Vagina (tissue), 2 donors: ENCODE data around the gene LINGO1. TPM values are rescaled to one million over a fixed set of nuclear protein-coding genes. Genes with fewer than 3 reads are reported as not detected.

ENCODE experiments used
- DNase-seq, 2 donors: peaks; one replicate each; pipeline ENCODE4 v3.0.0-alpha.2; 2017; ENCODE audit errors: extremely low spot score in 2 of 2
- H3K27ac ChIP-seq: fragments of 200-600 bp; sonication (generic); one replicate; pipeline ENCODE4 v1.5.1; 2019
- H3K27me3 ChIP-seq: fragments of 200-600 bp; sonication (generic); one replicate; pipeline ENCODE4 v1.5.1; 2019
- H3K36me3 ChIP-seq, 2 donors: fragments of 200-600 bp; sonication (generic); one replicate each; pipeline ENCODE4 v1.5.1; 2017 to 2019
- H3K4me1 ChIP-seq: fragments of 200-600 bp; sonication (generic); one replicate; pipeline ENCODE4 v1.5.1; 2019
- H3K4me3 ChIP-seq, 2 donors: fragments of 200-600 bp; sonication (generic); 1 replicate in 1 of 2; 2 replicates in 1 of 2; pipeline ENCODE4 v1.5.1; 2016 to 2019
- H3K9me3 ChIP-seq: fragments of 200-600 bp; sonication (generic); one replicate; pipeline ENCODE4 v1.5.1; 2019
- CTCF ChIP-seq, 3 experiments: fragments of 450-650 bp in 2 of 3; fragments of 200-600 bp in 1 of 3; sonication (generic) in 1 of 3; IDR thresholded peaks; one replicate each; pipeline ENCODE4 v1.5.1; 2017 to 2019; ENCODE audit warnings: antibody characterized with exemption in 3 of 3, mild to moderate bottlenecking in 2 of 3, moderate library complexity in 2 of 3
- POLR2A ChIP-seq, 2 donors: fragments of 450-650 bp; IDR thresholded peaks; one replicate each; pipeline ENCODE4 v1.6.1; 2017; ENCODE audit warnings: antibody characterized with exemption in 2 of 2, mild to moderate bottlenecking in 2 of 2, moderate library complexity in 2 of 2
- POLR2AphosphoS5 ChIP-seq, 2 donors: sonication (generic); formaldehyde crosslinking; IDR thresholded peaks; one replicate each; pipeline ENCODE4 v1.9.0; 2017; ENCODE audit warnings: antibody characterized with exemption in 2 of 2, mild to moderate bottlenecking in 2 of 2, low read depth in 1 of 2; ENCODE audit not compliant: insufficient read depth in 1 of 2
- intact Hi-C: fragments of 100-400 bp; cut with DNase I; formaldehyde crosslinking; loops from one replicate; pipeline ENCODE4 v1.15.1; 2023
- total RNA-seq: library from RNA; depleted of rRNA; stranded (reverse); fragments of >200 nt; gene quantifications from one replicate; pipeline ENCODE4 v1.2.3, GENCODE V29; 2016

The LINGO1 gene
- total RNA-seq, 1 donor from 2014 or later: 4.7 TPM

GRCh38 chr15:77577366-77577950 lies 55.3 kb downstream of the LINGO1 start:
- intact Hi-C loops: no loop called here
- H3K36me3 ChIP-seq: no peaks in the 10 kb centered on the region
- H3K27ac ChIP-seq: no peak overlapping the region
- no peaks in the 10 kb centered on the region for H3K4me1 ChIP-seq
- H3K4me3 ChIP-seq: no peak overlapping the region
- H3K27me3 ChIP-seq: no peaks in the 10 kb centered on the region
- TF ChIP-seq POLR2AphosphoS5 (IDR thresholded peaks at IDR 0.05; ENCODE audit: insufficient read depth in 1 of 2, low read depth in 1 of 2): no peak
- TF ChIP-seq CTCF (IDR thresholded peaks at IDR 0.05): no peak
- TF ChIP-seq POLR2A (IDR thresholded peaks at IDR 0.05): no peak
- DNase-seq: no peak
- H3K9me3 ChIP-seq: no peaks in the 10 kb centered on the region

GRCh38 chr15:77576538-77576937 lies 56.2 kb downstream of the LINGO1 start:
- intact Hi-C loops: no loop called here
- Histone ChIP-seq H3K9me3 (no peaks in the 10 kb centered on the region), H3K27me3 (no peaks in the 10 kb centered on the region), H3K27ac (no peak overlapping the region), H3K36me3 (no peaks in the 10 kb centered on the region), H3K4me1 (no peaks in the 10 kb centered on the region), H3K4me3 (no peak overlapping the region)
- DNase-seq: no peak
- TF ChIP-seq POLR2AphosphoS5 (IDR thresholded peaks at IDR 0.05; ENCODE audit: insufficient read depth in 1 of 2, low read depth in 1 of 2) (no peak), CTCF (IDR thresholded peaks at IDR 0.05) (no peak), POLR2A (IDR thresholded peaks at IDR 0.05) (no peak)

GRCh38 chr15:77575203-77575934 lies 57.3 kb downstream of the LINGO1 start:
- Histone ChIP-seq H3K4me3 (no peak overlapping the region), H3K4me1 (no peaks in the 10 kb centered on the region), H3K36me3 (no peaks in the 10 kb centered on the region), H3K27ac (no peak overlapping the region), H3K27me3 (no peaks in the 10 kb centered on the region), H3K9me3 (no peaks in the 10 kb centered on the region)
- TF ChIP-seq POLR2A (IDR thresholded peaks at IDR 0.05) (no peak), POLR2AphosphoS5 (IDR thresholded peaks at IDR 0.05; ENCODE audit: insufficient read depth in 1 of 2, low read depth in 1 of 2) (no peak), CTCF (IDR thresholded peaks at IDR 0.05) (no peak)
- no peak for DNase-seq
- intact Hi-C loops: no loop called here

- no peak overlapping the region for H3K4me3 ChIP-seq
- intact Hi-C loops: no loop called here
- TF ChIP-seq CTCF (IDR thresholded peaks at IDR 0.05) (no peak), POLR2AphosphoS5 (IDR thresholded peaks at IDR 0.05; ENCODE audit: insufficient read depth in 1 of 2, low read depth in 1 of 2) (no peak), POLR2A (IDR thresholded peaks at IDR 0.05) (no peak)
- H3K27ac ChIP-seq: no peak overlapping the region
- no peaks in the 10 kb centered on the region for H3K27me3 ChIP-seq
- H3K9me3 ChIP-seq: no peaks in the 10 kb centered on the region
- H3K36me3 ChIP-seq: no peaks in the 10 kb centered on the region
- DNase-seq: no peak
- H3K4me1 ChIP-seq: peaks cover 3% of the 10 kb centered on the region
These were observed 58.0 kb downstream of the LINGO1 start for GRCh38 chr15:77574521-77575202.
